HG03520 (cell line): ENCODE data around the gene VWA2.
A peak's percentile ranks its signal among the peaks of the same experiment; 100 is the strongest.

Experiments
- ATAC-seq: cut with Tn5 transposase; IDR thresholded peaks from one replicate; pipeline ENCODE4 v1.9.1; 2021; ENCODE audit warnings: mild to moderate bottlenecking, moderate library complexity; ENCODE audit not compliant: unreplicated experiment

VWA2 gene

GRCh38 chr10:114239117-114239993, at the start of gene VWA2:
Gene VWA2 (plus strand): TSS chr10:114239254. CDS start chr10:114248714, 9,460 bp downstream.
- no peak for ATAC-seq

- no peak for ATAC-seq
Measured at GRCh38 chr10:114189700-114190099, 49.4 kb upstream of the VWA2 start.

- ATAC-seq: peak; percentile 86
Measured at GRCh38 chr10:114195079-114195478, 44.0 kb upstream of the VWA2 start.

- no peak for ATAC-seq
Measured at GRCh38 chr10:114199239-114199638, 39.8 kb upstream of the VWA2 start.

- no peak for ATAC-seq
Measured at GRCh38 chr10:114202812-114203211, 36.2 kb upstream of the VWA2 start.

GRCh38 chr10:114206902-114207301, 32.2 kb upstream of the VWA2 start:
- ATAC-seq: no peak

- no peak for ATAC-seq
Measured at GRCh38 chr10:114207349-114207748, 31.7 kb upstream of the VWA2 start.

- ATAC-seq: no peak
Measured at GRCh38 chr10:114208351-114208750, 30.7 kb upstream of the VWA2 start.

GRCh38 chr10:114212153-114212552, 26.9 kb upstream of the VWA2 start:
- ATAC-seq: no peak

- no peak for ATAC-seq
Measured at GRCh38 chr10:114215033-114215432, 24.0 kb upstream of the VWA2 start.

GRCh38 chr10:114220281-114220680, 18.8 kb upstream of the VWA2 start:
- no peak for ATAC-seq

- no peak for ATAC-seq
Measured at GRCh38 chr10:114221235-114221634, 17.8 kb upstream of the VWA2 start.

- ATAC-seq: no peak
Measured at GRCh38 chr10:114223066-114223465, 16.0 kb upstream of the VWA2 start.

GRCh38 chr10:114228156-114228555, 10.9 kb upstream of the VWA2 start:
- ATAC-seq: no peak

- no peak for ATAC-seq
Measured at GRCh38 chr10:114232561-114233176, 6.4 kb upstream of the VWA2 start.

- ATAC-seq: no peak
Measured at GRCh38 chr10:114233482-114233881, 5.6 kb upstream of the VWA2 start.

- no peak for ATAC-seq
Measured at GRCh38 chr10:114234132-114234531, 4.9 kb upstream of the VWA2 start.

GRCh38 chr10:114239994-114240345, 916 bp downstream of the VWA2 start:
- no peak for ATAC-seq

GRCh38 chr10:114242235-114242634, 3.2 kb downstream of the VWA2 start:
- no peak for ATAC-seq

GRCh38 chr10:114243661-114244060, 4.6 kb downstream of the VWA2 start:
- ATAC-seq: no peak

- ATAC-seq: no peak
Measured at GRCh38 chr10:114244126-114244525, 5.1 kb downstream of the VWA2 start.

GRCh38 chr10:114245121-114245791, 6.2 kb downstream of the VWA2 start:
- ATAC-seq: no peak
